ENCODE data around the gene BACE2.

BACE2 gene

DNA sequence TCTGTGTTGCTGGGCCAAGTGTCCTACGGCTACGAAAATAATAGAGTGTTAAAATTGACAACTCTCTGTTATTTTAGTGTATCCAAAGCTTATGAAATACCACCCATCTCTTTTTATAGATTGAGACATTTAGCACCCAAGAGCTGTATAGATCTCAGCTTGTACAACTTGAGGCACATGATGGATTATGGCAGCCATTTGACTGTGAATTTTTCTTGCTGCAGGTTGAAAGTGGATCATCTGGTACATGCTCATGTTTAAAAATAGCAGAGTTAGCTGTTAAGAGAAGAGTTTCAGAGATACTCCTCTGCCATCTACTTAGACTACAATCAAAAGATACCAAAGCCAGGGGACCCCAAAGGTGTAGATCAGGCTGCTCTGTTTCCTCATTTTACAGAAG lies 99.4 kb downstream of the BACE2 start:
- DNase-seq (ENCODE audit: low read depth), result no peak
- no peak overlapping the region for H3K4me3 ChIP-seq (replicated peaks; ENCODE audit: low read depth, low read length)
- TF ChIP-seq, protein P1, sequence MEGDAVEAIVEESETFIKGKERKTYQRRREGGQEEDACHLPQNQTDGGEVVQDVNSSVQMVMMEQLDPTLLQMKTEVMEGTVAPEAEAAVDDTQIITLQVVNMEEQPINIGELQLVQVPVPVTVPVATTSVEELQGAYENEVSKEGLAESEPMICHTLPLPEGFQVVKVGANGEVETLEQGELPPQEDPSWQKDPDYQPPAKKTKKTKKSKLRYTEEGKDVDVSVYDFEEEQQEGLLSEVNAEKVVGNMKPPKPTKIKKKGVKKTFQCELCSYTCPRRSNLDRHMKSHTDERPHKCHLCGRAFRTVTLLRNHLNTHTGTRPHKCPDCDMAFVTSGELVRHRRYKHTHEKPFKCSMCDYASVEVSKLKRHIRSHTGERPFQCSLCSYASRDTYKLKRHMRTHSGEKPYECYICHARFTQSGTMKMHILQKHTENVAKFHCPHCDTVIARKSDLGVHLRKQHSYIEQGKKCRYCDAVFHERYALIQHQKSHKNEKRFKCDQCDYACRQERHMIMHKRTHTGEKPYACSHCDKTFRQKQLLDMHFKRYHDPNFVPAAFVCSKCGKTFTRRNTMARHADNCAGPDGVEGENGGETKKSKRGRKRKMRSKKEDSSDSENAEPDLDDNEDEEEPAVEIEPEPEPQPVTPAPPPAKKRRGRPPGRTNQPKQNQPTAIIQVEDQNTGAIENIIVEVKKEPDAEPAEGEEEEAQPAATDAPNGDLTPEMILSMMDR (IDR thresholded peaks at IDR 0.05; ENCODE audit: low read length, missing control alignments), result no peak

DNA sequence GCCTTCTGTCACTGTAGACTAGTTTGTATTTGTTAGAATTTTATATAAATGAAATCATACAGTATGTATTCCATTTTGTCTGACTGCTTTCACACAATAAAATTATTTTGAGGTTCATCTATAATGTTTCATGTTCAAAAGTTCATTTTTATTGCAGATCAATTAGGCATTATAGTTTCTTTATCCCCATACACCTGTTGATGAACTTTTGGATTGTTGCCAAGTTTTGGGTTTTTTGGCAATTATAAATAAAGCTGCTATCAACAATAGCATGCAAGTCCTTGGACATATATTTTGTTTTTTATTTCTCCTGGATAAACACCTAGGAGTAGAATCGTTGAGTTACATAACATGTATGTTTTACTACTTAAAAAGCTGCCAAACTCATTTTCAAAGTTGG lies 101.6 kb downstream of the BACE2 start:
- TF ChIP-seq, protein P1 (IDR thresholded peaks at IDR 0.05; ENCODE audit: low read length, missing control alignments), result no peak
- no peak for DNase-seq (ENCODE audit: low read depth)

DNA sequence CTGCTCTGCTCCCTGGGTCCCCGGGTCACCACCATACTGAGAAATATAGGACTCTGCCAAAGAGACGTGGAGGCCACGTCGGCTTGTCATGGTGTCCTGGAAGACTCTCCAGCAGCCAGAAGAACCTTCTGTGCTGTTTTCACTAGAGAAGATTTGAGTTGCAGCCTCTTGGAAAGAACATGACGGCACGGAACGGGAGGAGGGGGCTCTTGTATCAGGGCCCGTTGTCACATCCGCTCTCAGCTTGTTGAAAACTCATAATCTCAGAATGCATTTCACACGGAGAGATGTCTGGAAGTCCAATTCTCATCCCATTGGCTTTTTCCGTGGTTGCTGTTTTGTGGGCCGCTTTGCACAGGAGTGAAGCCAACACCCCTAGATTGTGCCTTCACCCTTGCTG lies 109.2 kb downstream of the BACE2 start:
- H3K4me3 ChIP-seq (replicated peaks; ENCODE audit: low read depth, low read length), result no peak overlapping the region
- TF ChIP-seq, protein P1 (IDR thresholded peaks at IDR 0.05; ENCODE audit: low read length, missing control alignments), result no peak
- DNase-seq (ENCODE audit: low read depth), result no peak

More for the DNA sequence above, 101.6 kb downstream of the BACE2 start:
- H3K4me3 ChIP-seq (replicated peaks; ENCODE audit: low read depth, low read length), result no peak overlapping the region

DNA sequence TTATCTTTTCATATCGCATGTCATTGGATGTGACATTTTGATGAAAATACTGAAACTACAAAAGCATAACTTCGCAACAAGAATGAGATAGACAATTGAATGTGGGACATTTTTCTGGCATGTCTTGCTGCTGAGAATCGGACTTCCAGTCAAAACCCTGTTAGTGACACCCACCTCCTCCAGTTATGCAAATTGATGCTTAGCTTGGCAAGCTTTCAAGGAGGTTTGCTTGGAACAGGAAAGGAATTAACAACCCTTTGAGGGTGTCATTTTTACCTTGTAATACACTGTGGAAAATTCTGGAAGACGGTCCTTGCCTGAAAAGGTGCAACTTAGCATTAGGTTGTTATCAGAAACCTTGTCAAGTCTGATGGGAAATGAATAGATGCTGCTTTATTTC lies 109.9 kb downstream of the BACE2 start:
- TF ChIP-seq, protein P1 (IDR thresholded peaks at IDR 0.05; ENCODE audit: low read length, missing control alignments), result no peak
- no peak for DNase-seq (ENCODE audit: low read depth)
- H3K4me3 ChIP-seq (replicated peaks; ENCODE audit: low read depth, low read length), result no peak overlapping the region

DNA sequence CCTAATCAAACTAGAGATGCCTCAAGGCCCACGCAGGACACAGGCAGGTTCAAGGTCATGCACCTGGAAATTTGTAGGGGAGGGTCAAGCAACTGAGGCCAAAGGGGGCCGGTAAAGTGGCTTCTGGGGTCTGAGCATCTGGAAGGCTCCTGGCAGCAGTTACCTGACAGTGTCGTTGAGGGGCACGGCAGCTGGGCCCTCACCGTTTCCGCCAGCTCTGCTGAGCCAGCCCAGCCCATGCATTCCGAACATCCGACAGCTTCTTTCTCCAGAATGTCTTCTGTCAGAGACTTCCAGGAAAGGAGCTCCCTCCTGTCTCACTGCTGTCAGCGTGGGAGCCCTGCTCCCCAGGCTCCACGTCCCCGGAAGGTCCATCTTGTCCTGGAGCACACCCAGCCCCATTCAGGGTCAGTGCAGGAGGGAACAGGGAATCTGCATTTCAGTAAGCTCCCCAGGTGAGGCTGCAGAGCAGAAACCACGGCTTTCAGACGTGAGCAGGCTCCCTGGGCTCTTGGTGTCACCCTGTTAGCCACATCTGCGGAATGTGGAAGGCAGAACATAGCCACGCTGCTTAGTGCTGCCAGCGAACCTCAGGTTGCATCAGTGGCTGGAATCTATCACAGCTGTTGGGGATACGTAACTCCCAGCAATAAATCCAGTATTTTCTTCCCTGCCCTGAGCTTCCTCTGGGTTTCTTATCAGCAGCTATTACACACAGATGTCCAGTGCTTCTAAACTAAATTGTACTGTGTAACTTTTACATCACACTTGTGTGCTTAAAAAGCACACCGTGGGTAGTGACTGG lies 112.4 kb downstream of the BACE2 start:
- H3K4me3 ChIP-seq (replicated peaks; ENCODE audit: low read depth, low read length), result no peak overlapping the region
- TF ChIP-seq, protein P1 (IDR thresholded peaks at IDR 0.05; ENCODE audit: low read length, missing control alignments), result no peak
- peak; percentile 74 for DNase-seq (ENCODE audit: low read depth)

DNA sequence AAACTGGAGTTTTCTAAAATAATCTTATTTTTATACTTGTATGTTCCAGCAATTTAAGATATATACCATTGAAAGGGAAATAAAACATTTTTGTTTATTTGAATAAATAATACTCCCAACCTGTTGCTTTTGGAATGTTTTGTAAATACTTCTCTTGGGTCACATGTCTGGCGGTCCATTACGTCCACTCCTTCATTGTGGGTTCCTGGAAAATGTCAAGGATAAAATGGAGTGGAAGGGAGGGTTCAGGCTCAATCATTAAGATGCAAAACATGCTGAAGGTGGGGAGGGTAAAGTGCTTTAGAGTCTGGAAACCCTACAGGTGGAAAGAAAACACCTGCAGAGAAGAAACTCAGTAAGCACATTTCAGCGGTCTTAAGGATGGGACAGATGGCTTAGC lies 114.5 kb downstream of the BACE2 start:
- TF ChIP-seq, protein P1 (IDR thresholded peaks at IDR 0.05; ENCODE audit: low read length, missing control alignments), result no peak
- no peak overlapping the region for H3K4me3 ChIP-seq (replicated peaks; ENCODE audit: low read depth, low read length)
- no peak for DNase-seq (ENCODE audit: low read depth)

Measured in fibroblast of pulmonary artery (primary cell).